Activated B cell treated with CpG ODN at 0.5 μM for 24 hours (primary cell): ENCODE data around the gene NFIB. TPM values are rescaled to one million over a fixed set of nuclear protein-coding genes. Genes with fewer than 3 reads are reported as not detected.

Source experiments
- ATAC-seq: fragments of 200-7000 bp; cut with Tn5 transposase; one replicate; pipeline ENCODE4 v1.10.0; 2021; ENCODE audit warnings: low read depth, mild to moderate bottlenecking, moderate library complexity
- CTCF ChIA-PET: fragments of 350-600 bp; sonication (Branson Sonifier 250); formaldehyde crosslinking; loops from one replicate; lab custom pipeline; 2021; ENCODE audit warnings: antibody characterized with exemption; lab: Charles Lee
- POLR2A ChIA-PET: fragments of 350-600 bp; sonication (Branson Sonifier 250); formaldehyde crosslinking; loops from one replicate; lab custom pipeline; 2021; ENCODE audit warnings: antibody characterized with exemption; lab: Charles Lee
- DNase-seq: peaks from one replicate; pipeline ENCODE4 v3.0.0; 2022
- H3K27ac Mint-ChIP-seq: one replicate; pipeline ENCODE4 v1.8.0; 2020; ENCODE audit warnings: mixed read lengths
- H3K27me3 Mint-ChIP-seq: one replicate; pipeline ENCODE4 v1.8.0; 2021; ENCODE audit warnings: mixed read lengths
- H3K36me3 Mint-ChIP-seq: one replicate; pipeline ENCODE4 v1.8.0; 2021; ENCODE audit warnings: low read depth, mixed read lengths
- H3K4me1 Mint-ChIP-seq: one replicate; pipeline ENCODE4 v1.8.0; 2021; ENCODE audit warnings: mixed read lengths
- H3K4me3 Mint-ChIP-seq: one replicate; pipeline ENCODE4 v1.8.0; 2020; ENCODE audit warnings: mild to moderate bottlenecking, mixed read lengths
- H3K9me3 Mint-ChIP-seq: one replicate; pipeline ENCODE4 v1.8.0; 2020; ENCODE audit warnings: mixed read lengths
- CTCF ChIP-seq: fragments of 200-600 bp; IDR thresholded peaks from one replicate; pipeline ENCODE4 v1.8.0; 2022; ENCODE audit warnings: antibody characterized with exemption, mild to moderate bottlenecking
- intact Hi-C: fragments of 100-400 bp; cut with micrococcal nuclease; formaldehyde crosslinking; loops from one replicate; pipeline ENCODE4 v1.15.1; 2024
- total RNA-seq: library from RNA; stranded (reverse); gene quantifications from 2 replicates; pipeline ENCODE4 v1.2.3, GENCODE V29; 2022

Gene NFIB
- total RNA-seq, 1 donor from 2014 or later = not detected

GRCh38 chr9:14191512-14191911 is 122.4 kb downstream of the NFIB start:
- Mint-ChIP-seq H3K4me3 (no peak overlapping the region), H3K27me3 (no peaks in the 10 kb centered on the region), H3K4me1 (no peaks in the 10 kb centered on the region), H3K27ac (no peak overlapping the region), H3K36me3 (no peaks in the 10 kb centered on the region), H3K9me3 (no peaks in the 10 kb centered on the region)
- CTCF ChIA-PET = no interaction called here
- ATAC-seq (no peak), DNase-seq (no peak)
- POLR2A ChIA-PET = no interaction called here
- no peak for TF ChIP-seq CTCF
- intact Hi-C loops = no loop called here

- Mint-ChIP-seq H3K27me3 (no peaks in the 10 kb centered on the region), H3K9me3 (no peaks in the 10 kb centered on the region), H3K4me1 (no peaks in the 10 kb centered on the region), H3K4me3 (no peak overlapping the region), H3K27ac (no peak overlapping the region), H3K36me3 (no peaks in the 10 kb centered on the region)
- POLR2A ChIA-PET = no interaction called here
- DNase-seq (no peak), ATAC-seq (no peak)
- TF ChIP-seq CTCF = no peak
- intact Hi-C loops = no loop called here
- CTCF ChIA-PET = no interaction called here
Measured at GRCh38 chr9:14190240-14190639, 123.7 kb downstream of the NFIB start.

GRCh38 chr9:14189578-14189977 is 124.4 kb downstream of the NFIB start:
- Mint-ChIP-seq H3K27ac (no peak overlapping the region), H3K9me3 (no peaks in the 10 kb centered on the region), H3K4me1 (no peaks in the 10 kb centered on the region), H3K4me3 (no peak overlapping the region), H3K27me3 (no peaks in the 10 kb centered on the region), H3K36me3 (no peaks in the 10 kb centered on the region)
- ChIA-PET CTCF (no interaction called here), POLR2A (no interaction called here)
- ATAC-seq = no peak
- TF ChIP-seq CTCF = no peak
- intact Hi-C loops = no loop called here
- DNase-seq = no peak

GRCh38 chr9:14189146-14189545 is 124.8 kb downstream of the NFIB start:
- no peak for DNase-seq
- Mint-ChIP-seq H3K27me3 (no peaks in the 10 kb centered on the region), H3K4me3 (no peak overlapping the region), H3K36me3 (no peaks in the 10 kb centered on the region), H3K4me1 (no peaks in the 10 kb centered on the region), H3K27ac (no peak overlapping the region), H3K9me3 (no peaks in the 10 kb centered on the region)
- POLR2A ChIA-PET = no interaction called here
- ATAC-seq = no peak
- no peak for TF ChIP-seq CTCF
- CTCF ChIA-PET = no interaction called here
- intact Hi-C loops = no loop called here

- Mint-ChIP-seq H3K4me3 (no peak overlapping the region), H3K27me3 (no peaks in the 10 kb centered on the region), H3K4me1 (no peaks in the 10 kb centered on the region), H3K27ac (no peak overlapping the region), H3K36me3 (no peaks in the 10 kb centered on the region), H3K9me3 (no peaks in the 10 kb centered on the region)
- ChIA-PET POLR2A (no interaction called here), CTCF (no interaction called here)
- ATAC-seq (no peak), DNase-seq (no peak)
- intact Hi-C loops = no loop called here
- no peak for TF ChIP-seq CTCF
Measured at GRCh38 chr9:14188538-14188937, 125.4 kb downstream of the NFIB start.
